ENCODE data around the gene LYPD6B. TPM values are rescaled to one million over a fixed set of nuclear protein-coding genes. Genes with fewer than 3 reads are reported as not detected.

LYPD6B gene
- total RNA-seq, 1 experiment from 2014 or later = 2.0 TPM

- Histone ChIP-seq H3K79me1 (ENCODE audit: insufficient read depth, low read depth, low read length, poor library complexity, severe bottlenecking) (no peaks in the 10 kb centered on the region), H2BK120ac (ENCODE audit: low read depth, low read length, poor library complexity, severe bottlenecking) (no peak overlapping the region), H4K20me1 (ENCODE audit: control insufficient read depth, insufficient read depth, insufficient read length) (no peaks in the 10 kb centered on the region), H3K23ac (ENCODE audit: insufficient read length, low read depth, low read length) (no peak overlapping the region), H3K79me2 (ENCODE audit: insufficient read depth, low read length) (no peaks in the 10 kb centered on the region), H3K14ac (ENCODE audit: insufficient read depth, low read length) (no peak overlapping the region), H2BK15ac (ENCODE audit: low read depth, low read length) (no peak overlapping the region), H4K91ac (ENCODE audit: insufficient read length, low read depth, low read length) (no peak overlapping the region), H3K56ac (ENCODE audit: insufficient read length, low read depth, low read length) (no peak overlapping the region), H2BK20ac (ENCODE audit: low read depth, low read length, poor library complexity, severe bottlenecking) (no peak overlapping the region), H3K27ac (ENCODE audit: insufficient read length, low read depth, low read length) (no peak overlapping the region), H2BK12ac (ENCODE audit: insufficient read length, low read depth, low read length) (no peak overlapping the region), H3K9me3 (ENCODE audit: control insufficient read depth, low read depth, low read length) (no peaks in the 10 kb centered on the region), H2BK5ac (ENCODE audit: insufficient read length, low read length) (no peak overlapping the region), H4K5ac (ENCODE audit: insufficient read length, low read depth, low read length) (no peak overlapping the region), H3K4ac (ENCODE audit: low read depth, low read length) (no peak overlapping the region), H3K23me2 (ENCODE audit: insufficient read length, low read depth, low read length, poor library complexity, severe bottlenecking) (no peaks in the 10 kb centered on the region), H2AFZ (ENCODE audit: low read length) (no peak overlapping the region), H3K18ac (ENCODE audit: insufficient read length, low read depth, low read length) (no peak overlapping the region), H3K9ac (ENCODE audit: extremely low read depth, insufficient read length, low read length) (no peak overlapping the region), H3K4me2 (ENCODE audit: insufficient read depth, insufficient read length, low read length) (no peak overlapping the region), H3T11ph (ENCODE audit: low read length) (no peak overlapping the region), H4K8ac (replicated peaks; ENCODE audit: insufficient read length, low read depth, low read length) (no peak overlapping the region), H3K27me3 (ENCODE audit: insufficient read depth, low read length) (no peaks in the 10 kb centered on the region), H3K4me1 (ENCODE audit: insufficient read depth, low read length) (no peaks in the 10 kb centered on the region), H2AK5ac (ENCODE audit: insufficient read length, low read length) (no peak overlapping the region)
- no peaks in the 10 kb centered on the region for H3K4me1 Mint-ChIP-seq
- no peak overlapping the region for H3K4me3 Mint-ChIP-seq
- no peak overlapping the region for H3K27ac Mint-ChIP-seq
- no peaks in the 10 kb centered on the region for H3K36me3 Mint-ChIP-seq (ENCODE audit: insufficient read depth in 1 of 3, low read depth in 3 of 3)
- no peak for DNase-seq
- no peaks in the 10 kb centered on the region for H3K9me3 Mint-ChIP-seq
- H3K27me3 Mint-ChIP-seq (ENCODE audit: low read depth) = no peaks in the 10 kb centered on the region
- TF ChIP-seq CTCF (conservative IDR thresholded peaks at IDR 0.05) = no peak
Observed at GRCh38 chr2:149200109-149200520, 161.6 kb downstream of the LYPD6B start.

All from H9 (cell line).